HepG2 (cell line): Measurements from ENCODE around the gene NFE2. TPM values are rescaled to one million over a fixed set of nuclear protein-coding genes. Genes with fewer than 3 reads are reported as not detected.

Source experiments
- ASH2L ChIP-seq: fragments of 300-600, 200-600 bp; sonication (generic); IDR thresholded peaks from 2 replicates; pipeline ENCODE4 v1.7.0; 2017; ENCODE audit warnings: low read depth, mild to moderate bottlenecking, moderate library complexity, mixed read lengths, low read length; ENCODE audit not compliant: insufficient read length
- EP300 ChIP-seq, 3 experiments: sonication (generic) in 1 of 3; formaldehyde crosslinking in 1 of 3; IDR thresholded peaks; 2 replicates each; pipeline versions ENCODE4 v1.5.1 to v1.6.1; 2011 to 2020; ENCODE audit warnings: low read depth in 2 of 3, low read length in 2 of 3, borderline replicate concordance in 1 of 3, improper control_type of control experiment in 1 of 3, mild to moderate bottlenecking in 1 of 3, missing genetic modification reagents in 1 of 3, moderate library complexity in 1 of 3
- FIP1L1 ChIP-seq: fragments of 200-400 bp; formaldehyde crosslinking; IDR thresholded peaks from 2 replicates; pipeline ENCODE4 v1.6.1; 2018; ENCODE audit warnings: low read depth, mild to moderate bottlenecking, low read length, moderate library complexity, borderline replicate concordance; ENCODE audit not compliant: insufficient read depth
- RAD21 ChIP-seq: fragments of 450-650 bp; formaldehyde crosslinking; IDR thresholded peaks from 2 replicates; pipeline ENCODE4 v1.5.0; 2020; ENCODE audit warnings: mild to moderate bottlenecking
- TEAD2 ChIP-seq: sonication (generic); formaldehyde crosslinking; IDR thresholded peaks from 2 replicates; pipeline ENCODE4 v1.9.0; 2021; ENCODE audit warnings: missing genetic modification reagents
- TFDP1 ChIP-seq: IDR thresholded peaks from 2 replicates; pipeline ENCODE4 v1.6.1; 2016; ENCODE audit warnings: missing compliant biosample characterization, missing genetic modification reagents, borderline replicate concordance
- TIGD3 ChIP-seq: sonication (generic); formaldehyde crosslinking; IDR thresholded peaks from 2 replicates; pipeline ENCODE4 v1.5.1; 2020; ENCODE audit warnings: mild to moderate bottlenecking, missing genetic modification reagents, borderline replicate concordance
- ZNF563 ChIP-seq: sonication (generic); formaldehyde crosslinking; IDR thresholded peaks from 2 replicates; pipeline ENCODE4 v1.8.0; 2022; ENCODE audit warnings: mild to moderate bottlenecking, moderate library complexity, missing genetic modification reagents
- ZNF709 ChIP-seq: sonication (generic); formaldehyde crosslinking; IDR thresholded peaks from 2 replicates; pipeline ENCODE4 v1.5.0; 2020; ENCODE audit warnings: mild to moderate bottlenecking, missing genetic modification reagents
- ZZZ3 ChIP-seq: sonication (generic); formaldehyde crosslinking; IDR thresholded peaks from 2 replicates; pipeline ENCODE4 v1.4.0; 2020; ENCODE audit warnings: missing genetic modification reagents, mild to moderate bottlenecking, borderline replicate concordance
- polyA plus RNA-seq, 8 experiments: library from polyadenylated mRNA; depleted of rRNA in 3 of 8; stranded (reverse) in 7 of 8; unstranded in 1 of 8; fragments of >200 nt; fragmentation: Illumina TruSeq in 4 of 8; extraction: Trizol in 4 of 8; gene quantifications; 2 replicates each; pipeline versions ENCODE4 v1.2.1 to v1.2.3, GENCODE V29; 2011 to 2016; ENCODE audit warnings: low read depth in 4 of 8, missing spikeins in 1 of 8, mixed read lengths in 1 of 8; ENCODE audit not compliant: insufficient read depth in 1 of 8
- total RNA-seq, 5 experiments: library from RNA; depleted of rRNA; stranded (reverse); fragments of >200 nt; fragmentation: Illumina TruSeq; extraction: Trizol; gene quantifications; 2 replicates each; pipeline ENCODE4 v1.2.3, GENCODE V29; 2016; ENCODE audit warnings: low read depth in 1 of 5

NFE2 gene
- total and polyA plus RNA-seq, 2 of the 13 experiments (the other 11 are each of a cell fraction or from before 2014, with no cell fraction given) = 4.5 to 7.8 TPM

- TF ChIP-seq EP300 (IDR thresholded peaks at IDR 0.05; ENCODE audit: low read depth in 2 of 2, low read length in 2 of 2) (0 out of 4 replicates have a peak, but pooled peaks of 1 of the 2 experiments have one; percentile 34), EP300 (CRISPR knock-in tag; IDR thresholded peaks at IDR 0.05; ENCODE audit: borderline replicate concordance) (no peak), ASH2L (peak; percentile 28), ZZZ3 (no peak), TIGD3 (CRISPR knock-in tag) (0 out of 2 replicates have a peak, but pooled peaks have one; percentile 2), ZNF709 (no peak), TFDP1 (CRISPR knock-in tag) (peak; percentile 29; the same call in 1 of the 2 replicates), TEAD2 (no peak), RAD21 (peak; percentile 12; the same call in 1 of the 2 replicates), ZNF563 (CRISPR knock-in tag) (0 out of 2 replicates have a peak, but pooled peaks have one; percentile 30), FIP1L1 (0 out of 2 replicates have a peak, but pooled peaks have one; percentile 8)
Measured at GRCh38 chr12:54279227-54279631, 21.6 kb downstream of the NFE2 start (continued).
